Sigmoid colon (tissue), 3 donors: ENCODE data around the gene CRYGS.

Source experiments
- CTCF ChIP-seq, 4 experiments: fragments of 450-650 bp in 3 of 4; fragments of 200-600 bp in 1 of 4; IDR thresholded peaks; one replicate each; pipeline ENCODE4 v1.5.1; 2016 to 2019; ENCODE audit warnings: antibody characterized with exemption in 4 of 4, mild to moderate bottlenecking in 3 of 4, moderate library complexity in 2 of 4
- POLR2A ChIP-seq, 2 donors: fragments of 450-650 bp; IDR thresholded peaks; one replicate each; pipeline ENCODE4 v1.6.1; 2016; ENCODE audit warnings: antibody characterized with exemption in 2 of 2, mild to moderate bottlenecking in 2 of 2, moderate library complexity in 2 of 2

DNA sequence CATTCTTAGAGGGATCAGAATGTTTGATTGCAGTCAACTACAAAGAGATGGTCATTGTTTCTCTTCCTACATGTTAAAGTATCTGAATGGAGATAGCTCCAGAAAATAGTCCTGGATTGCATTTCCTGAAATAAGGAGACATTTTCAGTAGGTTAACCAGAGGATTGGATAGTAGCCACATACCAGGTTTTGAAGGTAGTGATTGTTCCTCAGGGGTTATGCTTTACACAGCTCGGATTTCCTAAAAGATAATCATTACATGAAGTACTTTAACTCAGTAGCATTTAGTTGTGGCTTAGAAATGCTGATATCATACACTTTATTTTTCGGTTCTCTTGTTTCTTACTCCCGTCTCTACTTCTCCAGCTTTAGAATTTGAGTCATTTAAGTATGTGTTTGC, 36.6 kb upstream of the CRYGS start:
- TF ChIP-seq CTCF (IDR thresholded peaks at IDR 0.05), result no peak
- TF ChIP-seq POLR2A (IDR thresholded peaks at IDR 0.05), result no peak
